GM19467 (cell line): ENCODE measurements around the gene CCDC9.
"Not testable (repeated sequence)": the region's sequence is repeated elsewhere in the genome, so short reads cannot be mapped to it uniquely, and the experiment has no call there.

Source experiments
- ATAC-seq: cut with Tn5 transposase; IDR thresholded peaks from one replicate; pipeline ENCODE4 v1.9.1; 2021; ENCODE audit warnings: mild to moderate bottlenecking, moderate library complexity; ENCODE audit not compliant: unreplicated experiment

Gene CCDC9

DNA sequence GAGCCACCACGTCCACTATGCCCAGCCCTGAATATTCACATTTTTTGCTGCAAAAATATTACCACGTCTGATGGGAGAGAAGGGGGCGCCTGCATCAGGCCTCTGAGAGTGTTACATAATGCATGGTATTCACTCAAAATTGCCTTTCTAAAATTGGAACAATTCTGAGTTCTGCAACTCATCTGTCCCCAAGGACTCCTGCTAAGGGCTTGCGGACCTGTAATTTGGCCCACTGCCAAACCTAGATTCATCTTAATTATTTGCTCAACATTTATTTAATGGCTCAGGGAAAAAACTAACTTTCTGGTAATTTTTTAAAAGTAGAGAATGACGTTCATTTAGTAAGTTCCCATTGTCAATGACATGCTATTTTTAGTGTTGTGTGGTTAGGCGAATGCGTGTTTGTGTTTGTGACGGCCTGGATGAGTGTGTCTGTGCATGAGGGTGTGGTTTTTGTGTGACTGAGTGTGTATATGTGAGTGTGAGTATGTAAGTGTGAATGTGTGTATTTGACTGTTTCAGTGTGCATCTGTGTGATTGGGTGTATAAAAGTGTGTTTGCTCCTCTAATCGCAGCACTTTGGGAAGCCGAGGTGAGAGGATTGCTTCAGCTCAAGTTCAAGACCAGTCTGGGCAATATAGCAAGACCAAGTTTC, 27.2 kb downstream of the CCDC9 start:
- no peak for ATAC-seq

DNA sequence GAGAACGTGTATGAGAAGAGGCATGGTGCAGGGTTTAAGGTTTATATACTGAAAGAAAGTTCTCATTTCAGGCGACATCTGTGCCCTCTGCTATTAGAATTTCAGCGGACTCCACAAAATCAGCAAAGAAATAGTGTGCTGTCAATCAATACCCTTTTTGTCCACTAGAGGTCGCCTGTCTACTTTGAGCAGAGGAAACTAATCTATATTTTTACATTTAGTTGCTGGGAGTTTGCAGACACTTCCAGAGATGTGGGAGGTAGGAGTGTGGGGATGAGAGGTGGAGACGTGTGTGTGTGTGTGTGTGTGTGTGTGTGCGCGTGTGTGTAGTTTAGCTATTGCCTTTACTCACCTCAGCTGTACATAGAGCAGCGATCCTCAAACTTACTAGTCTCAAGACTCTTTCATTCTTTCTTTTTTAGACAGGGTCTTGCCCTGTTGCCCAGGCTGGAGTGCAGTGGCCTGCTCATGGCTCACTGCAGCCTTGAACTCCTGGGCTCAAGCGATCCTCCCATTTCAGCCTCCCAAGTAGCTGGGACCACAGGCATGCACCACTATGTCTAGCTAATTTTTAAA, 28.1 kb downstream of the CCDC9 start:
- ATAC-seq: no peak

DNA sequence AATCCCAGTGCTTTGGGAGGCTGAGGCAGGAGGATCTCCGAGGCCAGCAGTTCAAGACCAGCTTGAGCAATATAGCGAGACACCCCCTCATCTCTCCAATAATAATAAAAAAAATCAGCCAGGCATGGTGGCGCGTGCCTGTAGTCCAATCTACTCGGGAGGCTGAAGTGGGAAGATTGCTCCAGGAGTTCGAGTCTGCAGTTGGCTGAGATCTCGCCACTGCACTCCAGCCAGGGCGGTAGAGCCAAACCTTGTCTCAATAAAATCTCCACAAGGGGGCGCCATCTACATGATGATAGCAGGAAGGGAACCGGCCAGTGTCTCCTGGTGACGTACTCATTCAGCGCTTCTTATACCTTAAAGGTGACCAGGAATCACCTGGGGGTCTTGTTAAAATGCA, 39.7 kb downstream of the CCDC9 start:
- no peak for ATAC-seq

DNA sequence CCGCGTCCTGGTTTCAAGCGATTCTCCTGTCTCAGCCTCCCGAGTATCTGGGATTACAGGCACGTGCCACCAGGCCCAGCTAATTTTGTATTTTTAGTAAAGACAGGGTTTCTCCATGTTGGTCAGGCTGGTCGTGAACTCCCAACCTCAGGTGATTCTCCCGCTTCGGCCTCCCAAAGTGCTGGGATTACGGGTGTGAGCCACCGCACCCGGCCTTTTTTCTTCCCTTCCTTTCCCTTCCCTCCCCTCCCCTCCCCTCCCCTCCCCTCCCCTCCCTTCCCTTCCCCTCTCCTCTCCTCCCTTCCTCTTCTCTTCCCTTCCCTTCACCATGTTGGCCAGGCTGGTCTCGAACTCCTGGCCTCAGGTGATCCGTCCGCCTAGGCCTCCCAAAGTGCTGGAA, 44.5 kb downstream of the CCDC9 start:
- ATAC-seq: not testable (repeated sequence)

DNA sequence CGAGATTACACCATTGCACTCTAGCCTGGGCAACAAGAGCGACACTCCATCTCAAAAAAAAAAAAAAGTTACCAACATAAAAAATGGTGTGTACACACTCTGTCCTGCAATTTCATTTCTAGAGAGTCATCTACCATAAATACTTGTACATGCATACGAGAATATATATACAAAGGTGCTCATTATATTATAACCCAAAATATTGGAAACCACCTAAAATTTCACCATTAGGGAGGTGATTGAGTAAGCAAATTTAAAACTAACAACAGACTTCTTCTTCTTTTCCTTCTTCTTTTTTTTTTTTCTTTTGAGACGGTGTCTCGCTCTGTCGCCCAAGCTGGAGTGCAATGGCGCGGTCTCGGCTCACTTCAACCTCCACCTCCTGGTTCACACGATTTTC, 45.9 kb downstream of the CCDC9 start:
- no peak for ATAC-seq

DNA sequence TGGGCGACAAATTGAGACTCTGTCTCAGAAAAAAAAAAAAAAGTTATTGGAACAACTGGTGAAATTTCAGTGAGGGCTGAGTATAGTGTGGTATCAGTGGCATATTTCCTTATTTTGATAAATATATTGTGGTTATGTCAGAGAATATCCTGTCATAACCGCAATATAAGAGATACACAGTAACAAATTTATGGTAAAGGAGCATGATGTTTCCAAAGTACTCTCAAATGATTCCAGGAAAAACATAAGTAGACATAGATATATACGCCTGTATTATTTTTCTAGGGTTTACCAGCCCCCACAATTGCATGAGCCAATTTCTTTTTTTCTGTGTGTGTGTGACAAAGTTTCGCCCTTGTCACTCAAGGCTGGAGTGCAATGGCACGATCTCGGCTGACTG, 47.6 kb downstream of the CCDC9 start:
- ATAC-seq: no peak

DNA sequence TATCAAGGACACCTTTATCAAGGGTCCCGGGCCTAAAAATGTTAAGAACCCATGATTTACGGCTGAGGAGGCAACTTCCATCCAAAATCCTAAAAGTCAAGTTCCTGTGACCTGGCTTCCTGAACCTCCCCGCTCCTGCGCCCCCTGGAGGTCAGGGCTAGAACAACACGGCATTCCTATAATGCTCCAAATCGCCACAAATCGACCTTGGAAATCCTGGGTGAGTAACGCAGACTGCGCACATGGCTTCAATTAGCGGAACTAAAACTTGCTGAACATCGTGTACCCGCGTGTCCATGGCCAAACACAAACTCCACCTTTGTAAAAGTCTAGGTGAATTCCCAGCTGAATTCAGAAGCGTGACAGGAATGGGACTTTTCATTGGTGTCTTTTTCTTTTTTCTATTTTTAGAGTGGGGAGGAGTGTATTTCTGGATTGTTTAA, 49.0 kb downstream of the CCDC9 start:
- ATAC-seq: no peak

DNA sequence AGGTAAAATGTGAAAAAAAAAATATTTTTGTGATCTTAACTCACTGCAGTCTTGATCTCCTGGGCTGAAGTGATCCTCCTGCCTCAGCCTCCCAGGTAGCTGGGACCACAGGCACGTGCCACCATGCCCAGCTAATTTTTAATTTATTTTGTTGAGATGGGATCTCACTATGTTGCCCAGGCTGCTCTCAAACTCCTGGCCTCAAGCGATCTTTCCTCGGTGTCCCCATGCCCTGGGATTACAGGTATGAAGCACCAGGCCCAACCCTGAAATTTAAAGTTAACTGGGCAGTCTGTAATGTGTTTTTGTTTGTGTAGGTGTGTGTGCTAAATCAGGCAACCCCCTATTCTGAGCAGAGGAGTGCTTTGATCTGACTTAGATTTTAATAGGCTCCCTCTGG, 50.0 kb downstream of the CCDC9 start:
- ATAC-seq: no peak

DNA sequence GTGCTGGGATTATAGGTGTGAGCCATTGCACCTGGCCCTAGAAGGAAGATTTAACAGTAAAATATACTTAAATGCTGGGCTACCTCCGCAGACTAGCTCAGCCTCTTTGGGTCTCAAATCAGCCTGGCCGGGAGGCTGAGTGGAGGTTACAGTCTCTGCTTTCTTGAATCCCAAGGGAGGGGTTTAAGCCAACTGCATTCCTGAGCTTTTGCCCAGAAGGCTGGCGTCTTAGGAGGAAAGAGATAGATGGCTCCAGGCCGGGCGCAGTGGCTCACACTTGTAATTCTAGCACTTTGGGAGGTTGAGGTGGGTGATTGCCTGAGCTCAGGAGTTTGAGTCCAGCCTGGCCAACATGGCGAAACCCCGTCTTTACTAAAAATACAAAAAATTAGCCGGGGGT, 52.7 kb downstream of the CCDC9 start:
- ATAC-seq: no peak

DNA sequence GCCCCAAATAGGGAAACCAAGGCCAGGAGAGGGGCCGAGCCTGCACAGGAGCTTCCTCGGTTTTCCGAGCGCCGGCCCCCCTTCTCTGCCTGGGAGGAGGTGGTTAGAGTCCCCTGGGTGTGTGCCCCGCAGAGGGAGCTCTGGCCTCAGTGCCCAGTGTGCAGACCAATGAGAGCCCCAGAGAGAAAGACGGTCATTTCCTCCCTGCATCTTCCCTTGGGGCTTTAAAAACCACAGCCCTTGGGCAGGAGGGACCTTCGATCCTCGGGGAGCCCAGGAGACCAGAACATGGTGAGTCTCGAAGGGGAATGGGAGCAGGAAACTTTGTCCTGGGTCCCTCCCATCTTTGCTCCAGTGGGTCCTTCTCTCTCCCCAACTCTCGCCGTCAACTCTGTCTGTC, 53.3 kb downstream of the CCDC9 start, which contains the start of gene C5AR1:
C5AR1 (plus strand) TSS at position 254 of the 400 bp plus-strand sequence; CDS start at position 289, 35 bp downstream.
- ATAC-seq: no peak

DNA sequence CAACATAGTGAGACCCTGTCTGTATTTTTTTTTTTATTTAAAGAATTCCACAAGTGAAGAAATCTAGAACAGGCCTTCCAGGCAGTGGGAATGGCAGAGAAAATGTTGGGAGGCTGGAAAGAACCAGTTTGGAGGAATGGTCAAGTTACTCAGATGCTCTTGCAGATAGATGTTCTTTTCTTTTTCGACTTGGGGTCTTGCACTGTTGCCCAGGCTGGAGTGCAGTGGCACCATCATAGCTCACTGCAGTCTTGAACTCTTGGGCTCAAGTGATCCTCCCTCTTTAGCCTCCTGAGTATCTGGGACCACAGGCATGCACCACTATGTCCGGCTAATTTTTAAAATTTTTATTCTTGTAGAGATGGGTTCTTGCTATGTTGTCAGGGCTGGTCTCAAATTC, 54.0 kb downstream of the CCDC9 start:
- ATAC-seq: no peak

DNA sequence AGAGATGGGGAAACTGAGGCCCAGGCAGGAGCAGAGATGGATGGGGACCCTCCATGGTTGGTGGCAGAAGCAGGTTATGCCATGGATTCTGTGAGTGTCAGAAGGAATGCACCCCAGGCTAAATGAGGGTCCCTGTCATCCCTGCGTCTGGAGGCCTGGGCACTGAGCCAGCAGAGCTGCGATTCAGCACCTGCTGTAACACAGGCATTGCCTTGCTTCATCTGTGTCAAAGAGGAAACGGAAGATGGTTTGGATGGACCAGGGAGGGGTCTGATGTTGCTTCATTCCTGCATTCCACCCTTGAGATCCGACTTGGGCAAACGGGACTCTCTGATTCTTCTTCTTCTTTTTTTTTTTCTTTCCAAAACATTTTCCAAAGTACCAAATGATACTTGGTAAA, 54.5 kb downstream of the CCDC9 start:
- no peak for ATAC-seq

DNA sequence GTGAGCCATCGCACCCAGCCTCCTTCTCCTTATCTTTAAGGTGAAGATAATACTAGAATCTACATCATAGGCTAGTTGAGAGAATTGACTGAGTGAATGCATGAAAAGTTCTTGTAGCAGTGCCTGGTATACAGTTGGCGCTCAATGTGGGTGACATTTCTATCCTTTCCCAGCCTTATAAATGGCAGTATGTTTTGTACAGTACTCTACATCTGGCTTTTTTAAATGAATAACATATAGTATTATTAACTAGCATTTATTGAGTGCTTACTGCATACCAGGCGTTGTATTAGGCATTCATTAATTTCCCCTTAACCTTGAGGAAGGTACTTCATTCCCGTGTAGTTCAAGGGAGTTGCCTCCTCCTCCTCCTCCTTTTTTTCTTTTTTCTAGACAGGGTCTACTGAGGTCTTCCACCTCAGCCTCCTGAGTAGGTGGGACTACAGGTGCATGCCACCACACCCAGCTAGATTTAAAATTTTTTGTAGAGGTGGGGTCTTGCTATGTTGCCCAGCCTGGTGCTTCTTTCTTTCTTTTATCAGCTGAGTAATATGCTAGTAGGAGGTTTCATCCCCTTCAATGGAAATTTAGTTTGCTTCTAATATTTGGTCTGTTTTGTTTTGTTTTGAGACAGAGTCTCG, 56.2 kb downstream of the CCDC9 start:
- no peak for ATAC-seq

DNA sequence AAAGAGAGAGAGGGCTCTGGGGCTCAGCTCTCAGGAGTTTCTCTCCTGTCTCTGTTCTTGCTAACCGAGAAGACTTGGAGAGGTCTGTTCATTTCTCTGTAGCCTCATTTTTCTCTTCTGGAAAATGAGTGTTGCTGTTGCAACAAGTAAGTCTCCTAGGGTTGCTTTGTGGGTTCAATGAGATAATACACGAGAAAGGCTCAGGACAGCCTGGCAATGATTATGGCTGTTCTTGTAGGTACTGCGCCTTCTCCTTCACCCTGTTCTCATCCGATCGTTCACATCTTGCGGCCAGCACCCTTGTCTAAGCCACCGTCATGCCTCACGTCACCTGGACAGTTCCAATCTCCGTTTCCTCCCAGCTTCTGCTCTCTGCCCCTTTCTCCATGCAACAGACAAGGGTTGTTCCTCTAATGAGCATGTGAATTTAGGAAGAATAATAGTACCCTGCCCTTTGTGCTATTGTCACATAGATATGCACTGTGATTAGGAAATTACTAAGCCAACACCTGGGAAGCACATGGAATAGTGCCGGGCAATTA, 57.5 kb downstream of the CCDC9 start:
- no peak for ATAC-seq

DNA sequence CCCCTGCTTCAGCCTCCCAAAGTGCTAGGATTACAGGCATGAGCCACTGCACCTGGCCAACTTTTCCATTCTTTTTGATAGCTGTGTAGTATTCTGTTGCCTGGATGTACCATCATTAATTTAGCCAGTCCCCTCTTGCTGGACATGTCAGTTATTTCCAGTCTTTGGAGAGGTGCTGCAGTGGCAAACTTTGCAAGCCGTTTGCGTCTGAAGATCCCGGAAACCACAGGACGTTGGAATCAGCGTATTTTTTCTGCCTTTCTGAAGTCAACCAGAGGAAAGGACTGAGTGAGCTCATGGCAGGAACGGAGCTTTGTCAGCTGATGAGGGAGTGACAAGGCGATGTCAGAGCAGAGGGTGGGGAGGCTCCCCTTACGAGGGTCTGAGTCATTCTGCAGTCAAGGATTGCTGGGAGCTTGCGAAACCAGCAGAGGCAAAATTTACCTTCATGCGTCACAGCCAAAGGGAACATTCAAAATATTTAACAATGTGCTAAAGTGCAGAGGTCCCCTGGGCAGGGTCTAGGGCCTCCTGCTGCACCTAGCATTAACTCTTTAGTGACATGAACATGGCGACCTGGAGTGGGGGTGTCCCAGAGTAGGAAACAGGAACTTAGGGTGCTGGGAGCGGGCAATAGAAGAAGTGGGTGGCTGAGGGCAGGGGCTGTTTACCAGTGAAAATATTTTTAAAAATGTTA, 58.9 kb downstream of the CCDC9 start:
- no peak for ATAC-seq

DNA sequence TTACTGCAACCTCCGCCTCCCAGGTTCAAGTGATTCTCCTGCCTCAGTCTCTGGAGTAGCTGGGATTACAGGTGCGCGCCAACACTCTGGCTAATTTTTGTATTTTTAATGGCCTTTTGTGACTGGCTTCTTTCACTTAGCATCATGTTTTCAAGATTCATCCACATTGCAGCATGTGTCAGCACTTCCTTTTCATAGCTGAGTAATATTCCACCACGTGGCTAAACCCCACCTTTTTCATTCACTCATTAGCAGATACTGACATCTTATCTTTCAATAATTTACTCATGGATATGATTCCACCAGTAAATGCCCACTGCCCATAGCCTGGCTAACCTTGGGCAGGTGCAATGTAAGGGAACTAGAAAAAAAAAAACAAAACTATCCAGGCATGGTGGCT, 60.2 kb downstream of the CCDC9 start:
- no peak for ATAC-seq

DNA sequence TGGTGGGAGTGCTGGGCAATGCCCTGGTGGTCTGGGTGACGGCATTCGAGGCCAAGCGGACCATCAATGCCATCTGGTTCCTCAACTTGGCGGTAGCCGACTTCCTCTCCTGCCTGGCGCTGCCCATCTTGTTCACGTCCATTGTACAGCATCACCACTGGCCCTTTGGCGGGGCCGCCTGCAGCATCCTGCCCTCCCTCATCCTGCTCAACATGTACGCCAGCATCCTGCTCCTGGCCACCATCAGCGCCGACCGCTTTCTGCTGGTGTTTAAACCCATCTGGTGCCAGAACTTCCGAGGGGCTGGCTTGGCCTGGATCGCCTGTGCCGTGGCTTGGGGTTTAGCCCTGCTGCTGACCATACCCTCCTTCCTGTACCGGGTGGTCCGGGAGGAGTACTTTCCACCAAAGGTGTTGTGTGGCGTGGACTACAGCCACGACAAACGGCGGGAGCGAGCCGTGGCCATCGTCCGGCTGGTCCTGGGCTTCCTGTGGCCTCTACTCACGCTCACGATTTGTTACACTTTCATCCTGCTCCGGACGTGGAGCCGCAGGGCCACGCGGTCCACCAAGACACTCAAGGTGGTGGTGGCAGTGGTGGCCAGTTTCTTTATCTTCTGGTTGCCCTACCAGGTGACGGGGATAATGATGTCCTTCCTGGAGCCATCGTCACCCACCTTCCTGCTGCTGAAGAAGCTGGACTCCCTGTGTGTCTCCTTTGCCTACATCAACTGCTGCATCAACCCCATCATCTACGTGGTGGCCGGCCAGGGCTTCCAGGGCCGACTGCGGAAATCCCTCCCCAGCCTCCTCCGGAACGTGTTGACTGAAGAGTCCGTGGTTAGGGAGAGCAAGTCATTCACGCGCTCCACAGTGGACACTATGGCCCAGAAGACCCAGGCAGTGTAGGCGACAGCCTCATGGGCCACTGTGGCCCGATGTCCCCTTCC, 63.9 kb downstream of the CCDC9 start:
- no peak for ATAC-seq
